ENCODE data around the gene FRAT2.
"Not testable (repeated sequence)": the region's sequence is repeated elsewhere in the genome, so short reads cannot be mapped to it uniquely, and the experiment has no call there.

The FRAT2 gene

GRCh38 chr10:97292862-97293198 is 41.7 kb downstream of the FRAT2 start:
- no peaks in the 10 kb centered on the region for H4K20me1 ChIP-seq (ENCODE audit: insufficient read depth, low read length, poor library complexity, severe bottlenecking)
- peaks cover 32% of the 10 kb centered on the region for H3K79me2 ChIP-seq (ENCODE audit: insufficient read depth, low read length)
- TF ChIP-seq CTCF (conservative IDR thresholded peaks at IDR 0.05; ENCODE audit: low read length), result no peak
- TF ChIP-seq EZH2phosphoT487 (IDR thresholded peaks at IDR 0.05; ENCODE audit: borderline replicate concordance), result no peak
- H3K27me3 ChIP-seq (ENCODE audit: insufficient read depth, low read length, poor library complexity, severe bottlenecking), result no peaks in the 10 kb centered on the region
- no peaks in the 10 kb centered on the region for H3K9me2 ChIP-seq (replicated peaks; ENCODE audit: low read depth, low read length)
- peaks cover 16% of the 10 kb centered on the region for H3K4me1 ChIP-seq (ENCODE audit: insufficient read depth, low read length, poor library complexity, severe bottlenecking)
- H3K9me3 ChIP-seq (ENCODE audit: insufficient read depth, low read depth, low read length), result no peaks in the 10 kb centered on the region
- no peaks in the 10 kb centered on the region for H3K36me3 ChIP-seq (ENCODE audit: insufficient read depth, low read length)
- H3F3A ChIP-seq (ENCODE audit: low read depth), result no peaks in the 10 kb centered on the region; the same call in 1 of the 2 replicates
- peak overlapping the region; percentile 40 for H3K4me2 ChIP-seq (ENCODE audit: low read depth, low read length, poor library complexity, severe bottlenecking)
- peak overlapping the region; percentile 61; the same call in 1 of the 2 replicates for H2AFZ ChIP-seq (ENCODE audit: low read length)
- no peak overlapping the region for H3K9ac ChIP-seq (ENCODE audit: low read depth, low read length, poor library complexity, severe bottlenecking)
- H3K4me3 ChIP-seq (ENCODE audit: low read length, poor library complexity, severe bottlenecking), result peak overlapping the region; percentile 83

- no peaks in the 10 kb centered on the region for H3K9me3 ChIP-seq (ENCODE audit: insufficient read depth, low read depth, low read length)
- peak within 1 kb of the TSS; percentile 93 for H2AFZ ChIP-seq (ENCODE audit: low read length)
- peaks cover 16% of the 10 kb centered on the region for H3K4me1 ChIP-seq (ENCODE audit: insufficient read depth, low read length, poor library complexity, severe bottlenecking)
- peaks cover 36% of the 10 kb centered on the region for H3K79me2 ChIP-seq (ENCODE audit: insufficient read depth, low read length)
- peak within 1 kb of the TSS; percentile 90 for H3K9ac ChIP-seq (ENCODE audit: low read depth, low read length, poor library complexity, severe bottlenecking)
- TF ChIP-seq CTCF (conservative IDR thresholded peaks at IDR 0.05; ENCODE audit: low read length) (peak; percentile 35), EZH2phosphoT487 (IDR thresholded peaks at IDR 0.05; ENCODE audit: borderline replicate concordance) (no peak)
- no peaks in the 10 kb centered on the region; the same call in 1 of the 2 replicates for H3F3A ChIP-seq (ENCODE audit: low read depth)
- H3K27me3 ChIP-seq (ENCODE audit: insufficient read depth, low read length, poor library complexity, severe bottlenecking), result no peaks in the 10 kb centered on the region
- H3K36me3 ChIP-seq (ENCODE audit: insufficient read depth, low read length), result no peaks in the 10 kb centered on the region
- H3K4me3 ChIP-seq (ENCODE audit: low read length, poor library complexity, severe bottlenecking), result peak within 1 kb of the TSS; percentile 83
- no peaks in the 10 kb centered on the region for H3K9me2 ChIP-seq (replicated peaks; ENCODE audit: low read depth, low read length)
- H4K20me1 ChIP-seq (ENCODE audit: insufficient read depth, low read length, poor library complexity, severe bottlenecking), result no peaks in the 10 kb centered on the region
- H3K4me2 ChIP-seq (ENCODE audit: low read depth, low read length, poor library complexity, severe bottlenecking), result peak within 1 kb of the TSS; percentile 81
Observed at GRCh38 chr10:97292097-97292861, 42.2 kb downstream of the FRAT2 start, which contains the start of gene ARHGAP19. Gene ARHGAP19, minus strand, starts transcription at chr10:97292637. Its CDS starts 10 bp downstream, at chr10:97292627.

GRCh38 chr10:97291357-97292096 is 43.0 kb downstream of the FRAT2 start:
- Histone ChIP-seq H3K4me2 (ENCODE audit: low read depth, low read length, poor library complexity, severe bottlenecking) (peak overlapping the region; percentile 81), H3K9me3 (ENCODE audit: insufficient read depth, low read depth, low read length) (no peaks in the 10 kb centered on the region), H3F3A (ENCODE audit: low read depth) (no peaks in the 10 kb centered on the region; the same call in 1 of the 2 replicates), H3K36me3 (ENCODE audit: insufficient read depth, low read length) (no peaks in the 10 kb centered on the region), H3K4me3 (ENCODE audit: low read length, poor library complexity, severe bottlenecking) (peak overlapping the region; percentile 83), H3K9me2 (replicated peaks; ENCODE audit: low read depth, low read length) (no peaks in the 10 kb centered on the region), H2AFZ (ENCODE audit: low read length) (peak overlapping the region; percentile 93), H3K4me1 (ENCODE audit: insufficient read depth, low read length, poor library complexity, severe bottlenecking) (peaks cover 16% of the 10 kb centered on the region), H3K79me2 (ENCODE audit: insufficient read depth, low read length) (peaks cover 43% of the 10 kb centered on the region), H3K9ac (ENCODE audit: low read depth, low read length, poor library complexity, severe bottlenecking) (peak overlapping the region; percentile 90), H3K27me3 (ENCODE audit: insufficient read depth, low read length, poor library complexity, severe bottlenecking) (no peaks in the 10 kb centered on the region), H4K20me1 (ENCODE audit: insufficient read depth, low read length, poor library complexity, severe bottlenecking) (no peaks in the 10 kb centered on the region)
- TF ChIP-seq CTCF (conservative IDR thresholded peaks at IDR 0.05; ENCODE audit: low read length) (no peak), EZH2phosphoT487 (IDR thresholded peaks at IDR 0.05; ENCODE audit: borderline replicate concordance) (no peak)

GRCh38 chr10:97290576-97291356 is 43.8 kb downstream of the FRAT2 start:
- peak overlapping the region; percentile 83 for H3K4me3 ChIP-seq (ENCODE audit: low read length, poor library complexity, severe bottlenecking)

More at GRCh38 chr10:97290576-97291356, 43.8 kb downstream of the FRAT2 start:
- Histone ChIP-seq H3K79me2 (ENCODE audit: insufficient read depth, low read length) (peaks cover 51% of the 10 kb centered on the region), H3K4me1 (ENCODE audit: insufficient read depth, low read length, poor library complexity, severe bottlenecking) (peaks cover 16% of the 10 kb centered on the region), H3K4me2 (ENCODE audit: low read depth, low read length, poor library complexity, severe bottlenecking) (peak overlapping the region; percentile 81), H3K9ac (ENCODE audit: low read depth, low read length, poor library complexity, severe bottlenecking) (peak overlapping the region; percentile 90)
- not testable (repeated sequence) for H3F3A ChIP-seq (ENCODE audit: low read depth); H3K27me3 ChIP-seq (ENCODE audit: insufficient read depth, low read length, poor library complexity, severe bottlenecking); H3K36me3 ChIP-seq (ENCODE audit: insufficient read depth, low read length); H3K9me3 ChIP-seq (ENCODE audit: insufficient read depth, low read depth, low read length); H2AFZ ChIP-seq (ENCODE audit: low read length); H4K20me1 ChIP-seq (ENCODE audit: insufficient read depth, low read length, poor library complexity, severe bottlenecking); H3K9me2 ChIP-seq (replicated peaks; ENCODE audit: low read depth, low read length)
